Stimulated activated naive CD8-positive, alpha-beta T cell treated with anti-CD3 and anti-CD28 coated beads, Interleukin-15, Interleukin-2, amounts not matched to agents 100 U/mL and 50 U/mL, for 24 hours (primary cell): Measurements from ENCODE around the gene TXN2.
"Not testable (repeated sequence)": the region's sequence is repeated elsewhere in the genome, so short reads cannot be mapped to it uniquely, and the experiment has no call there.

ENCODE experiments used
- ATAC-seq: fragments of 150-1000 bp; cut with Tn5 transposase; one replicate; pipeline ENCODE4 v1.10.0; 2021
- DNase-seq: peaks from one replicate; pipeline ENCODE4 v3.0.0; 2021

The TXN2 gene

GRCh38 chr22:36431977-36432376, 49.5 kb downstream of the TXN2 start:
- no peak for DNase-seq
- no peak for ATAC-seq

GRCh38 chr22:36430863-36431262, 50.6 kb downstream of the TXN2 start:
- ATAC-seq (no peak), DNase-seq (no peak)

GRCh38 chr22:36427952-36428351, 53.5 kb downstream of the TXN2 start:
- not testable (repeated sequence) for ATAC-seq, DNase-seq

- ATAC-seq (no peak), DNase-seq (no peak)
Measured at GRCh38 chr22:36425977-36426523, 55.4 kb downstream of the TXN2 start.

GRCh38 chr22:36424901-36425579, 56.4 kb downstream of the TXN2 start:
- no peak for DNase-seq
- no peak for ATAC-seq

- DNase-seq, ATAC-seq: not testable (repeated sequence)
Measured at GRCh38 chr22:36424466-36424865, 57.0 kb downstream of the TXN2 start.

- DNase-seq (no peak), ATAC-seq (no peak)
Measured at GRCh38 chr22:36423461-36424404, 57.7 kb downstream of the TXN2 start.

- DNase-seq (no peak), ATAC-seq (no peak)
Measured at GRCh38 chr22:36422287-36423014, 59.0 kb downstream of the TXN2 start.

- DNase-seq: no peak
- ATAC-seq: no peak
Measured at GRCh38 chr22:36419912-36420882, 61.2 kb downstream of the TXN2 start.

- no peak for DNase-seq
- ATAC-seq: no peak
Measured at GRCh38 chr22:36419177-36419911, 62.1 kb downstream of the TXN2 start.

- ATAC-seq (no peak), DNase-seq (no peak)
Measured at GRCh38 chr22:36417281-36417686, 64.2 kb downstream of the TXN2 start.
